HG02885 (cell line): Measurements from ENCODE around the gene RSPH6A.

Experiments used
- ATAC-seq: cut with Tn5 transposase; IDR thresholded peaks from one replicate; pipeline ENCODE4 v1.9.1; 2021; ENCODE audit warnings: mild to moderate bottlenecking; ENCODE audit not compliant: unreplicated experiment, poor library complexity

The RSPH6A gene

GRCh38 chr19:45825917-45826893, 11.1 kb upstream of the RSPH6A start:
- ATAC-seq, result no peak

- ATAC-seq, result no peak
Observed at GRCh38 chr19:45825263-45825605, 10.1 kb upstream of the RSPH6A start.

DNA sequence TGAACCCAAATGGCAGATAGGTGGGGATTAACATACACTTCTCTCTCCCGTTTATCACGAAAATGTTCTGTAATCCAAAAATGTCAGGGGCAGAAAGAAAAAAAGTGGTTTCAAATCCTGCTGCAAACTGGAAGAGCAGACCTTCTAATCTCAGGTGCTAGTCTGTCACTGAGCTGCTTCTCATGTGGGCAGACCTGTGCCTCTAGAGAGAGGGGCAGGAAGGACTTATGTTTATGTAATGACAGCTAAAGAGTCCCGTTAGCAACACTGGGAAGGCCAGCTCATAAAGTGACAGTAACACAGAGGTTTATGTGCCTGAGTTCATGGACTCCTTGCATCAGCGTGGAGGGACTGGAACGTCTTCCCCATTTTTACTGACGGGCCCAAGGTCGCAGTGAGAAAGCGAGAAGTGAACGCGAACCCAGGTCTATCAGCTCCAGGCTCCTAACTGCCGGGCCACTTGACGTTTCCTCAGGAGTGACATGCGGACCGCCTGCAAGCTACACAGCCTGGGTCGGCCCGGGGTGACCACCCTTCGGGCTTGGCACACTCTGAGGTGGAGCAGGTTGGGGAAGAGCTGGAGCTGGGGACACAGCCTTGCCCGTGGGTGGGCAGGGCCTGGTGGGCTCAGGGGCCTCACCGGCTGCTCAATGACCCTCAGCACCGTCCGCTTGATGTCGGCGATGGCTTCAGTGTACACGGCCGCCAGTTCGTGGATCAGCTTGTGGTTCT, 9.6 kb upstream of the RSPH6A start:
- ATAC-seq, result no peak

DNA sequence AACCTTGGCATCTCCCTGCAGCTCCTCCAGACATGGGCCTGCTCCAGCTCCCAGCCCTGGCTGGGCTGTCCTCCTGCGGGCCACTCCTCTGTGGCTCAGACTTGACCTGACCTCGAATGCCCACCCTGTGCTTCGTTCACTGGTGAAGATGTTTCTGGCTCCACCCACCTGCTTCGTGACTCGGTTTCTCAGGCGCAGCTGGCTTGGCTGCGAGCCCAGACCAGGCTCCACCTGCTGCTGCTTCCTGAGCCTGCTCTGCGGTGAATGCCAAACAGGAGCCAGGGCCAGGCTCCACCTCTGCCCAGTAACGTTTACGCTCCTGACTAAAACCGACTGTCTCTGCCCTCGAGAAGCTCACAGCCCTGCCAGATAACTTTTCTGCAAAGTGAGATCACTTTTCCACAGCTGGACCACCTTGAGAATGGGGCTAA, 8.9 kb upstream of the RSPH6A start:
- ATAC-seq, result no peak

- ATAC-seq, result no peak
Observed at GRCh38 chr19:45823182-45823581, 8.1 kb upstream of the RSPH6A start.

DNA sequence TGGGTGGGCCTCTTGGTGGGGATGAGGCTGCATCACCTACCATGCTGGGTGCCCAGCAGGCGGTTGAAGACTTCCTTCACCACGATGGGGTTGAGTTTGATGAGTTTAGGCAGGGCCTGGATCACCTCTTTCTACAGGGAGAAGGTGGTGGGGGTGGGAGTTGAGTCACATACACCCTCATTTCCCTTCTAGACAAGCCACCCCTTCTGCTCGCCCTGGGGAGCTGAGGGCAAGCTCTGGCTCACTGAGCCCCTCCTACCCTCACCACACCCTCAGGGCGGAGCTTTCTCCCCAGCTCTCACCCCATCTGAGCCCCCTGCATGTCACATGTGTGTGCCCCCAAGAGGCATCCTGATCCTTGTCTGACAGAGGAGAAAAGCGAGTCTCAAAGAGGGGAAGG, 7.6 kb upstream of the RSPH6A start:
- no peak for ATAC-seq

- no peak for ATAC-seq
Observed at GRCh38 chr19:45821570-45821969, 6.5 kb upstream of the RSPH6A start.

GRCh38 chr19:45821103-45821521, 6.0 kb upstream of the RSPH6A start:
- ATAC-seq, result no peak

DNA sequence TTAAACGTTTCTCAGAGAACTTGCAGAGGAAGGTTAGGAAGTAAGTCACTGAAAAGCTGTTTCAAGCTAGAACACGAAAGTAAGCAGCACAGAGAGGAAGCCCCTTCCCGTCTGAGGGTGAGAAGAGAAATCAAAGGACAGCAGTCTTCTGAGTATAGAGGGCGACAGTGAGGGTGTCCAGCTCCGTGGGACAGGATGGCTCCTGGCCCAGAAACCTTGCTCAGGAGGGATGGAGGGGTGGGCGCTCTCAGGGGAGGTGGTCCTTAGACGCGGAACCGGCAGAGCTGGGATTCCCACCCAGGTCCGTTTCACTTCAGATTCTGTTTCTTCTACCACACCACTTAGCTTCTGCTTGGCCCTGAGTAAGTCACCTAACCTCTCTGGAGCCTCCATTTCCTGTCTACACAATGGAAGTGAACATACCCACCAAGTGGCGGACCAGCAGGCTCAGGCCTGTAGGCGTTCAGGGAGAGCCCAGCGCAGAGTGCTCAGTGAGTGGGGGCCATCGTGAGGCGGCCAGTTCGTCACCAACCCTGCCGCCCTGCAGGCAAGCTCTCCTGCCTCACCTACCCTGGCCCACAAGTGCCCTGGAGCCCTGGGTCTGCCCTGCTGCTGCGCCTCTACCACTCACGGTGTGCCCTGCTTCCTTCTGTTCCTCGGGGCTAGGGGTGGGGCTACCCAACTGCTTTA, 5.5 kb upstream of the RSPH6A start:
- ATAC-seq, result no peak

- ATAC-seq, result no peak
Observed at GRCh38 chr19:45819769-45820168, 4.7 kb upstream of the RSPH6A start.

- no peak for ATAC-seq
Observed at GRCh38 chr19:45817725-45818301, 2.7 kb upstream of the RSPH6A start.

- ATAC-seq, result peak; percentile 88
Observed at GRCh38 chr19:45817010-45817724, 2.1 kb upstream of the RSPH6A start.

DNA sequence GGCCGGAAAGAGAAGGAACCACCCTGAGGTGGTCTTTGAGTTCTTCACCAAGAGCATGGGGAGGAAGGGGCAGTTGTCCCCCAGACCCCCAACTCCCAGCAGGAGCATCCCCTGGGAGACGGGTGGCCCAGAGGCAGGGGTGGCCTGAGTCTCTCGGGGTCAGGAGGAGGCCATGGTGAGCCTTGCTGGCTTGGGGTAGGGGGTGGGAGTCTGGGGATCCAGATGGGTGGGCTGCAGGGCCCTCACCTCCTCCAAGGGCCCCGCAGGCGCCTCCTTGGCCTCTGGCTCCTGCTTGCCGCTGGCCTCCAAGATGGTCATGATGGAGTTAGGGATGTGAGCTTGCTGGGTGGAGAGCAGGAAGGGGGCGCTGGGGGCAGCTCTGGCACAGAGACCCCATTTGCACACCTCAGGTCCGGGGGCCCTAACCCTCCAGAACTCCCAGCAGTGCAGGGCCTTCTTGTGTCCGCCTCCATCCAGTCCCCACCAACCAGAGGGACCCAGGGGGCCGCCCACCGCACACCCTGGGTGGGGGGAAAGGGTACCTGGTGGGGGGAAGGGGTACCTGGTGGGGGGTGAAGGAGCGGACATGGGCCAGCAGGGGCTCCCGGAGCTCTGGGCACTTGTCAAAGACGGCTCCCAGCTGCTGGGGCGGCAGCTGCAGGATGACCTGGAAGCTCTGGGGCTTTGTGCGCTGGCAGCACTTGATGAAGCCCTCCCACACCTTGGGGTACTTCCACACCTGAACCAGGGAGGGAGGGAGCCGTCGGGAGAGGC, 1.3 kb upstream of the RSPH6A start:
- ATAC-seq, result no peak

DNA sequence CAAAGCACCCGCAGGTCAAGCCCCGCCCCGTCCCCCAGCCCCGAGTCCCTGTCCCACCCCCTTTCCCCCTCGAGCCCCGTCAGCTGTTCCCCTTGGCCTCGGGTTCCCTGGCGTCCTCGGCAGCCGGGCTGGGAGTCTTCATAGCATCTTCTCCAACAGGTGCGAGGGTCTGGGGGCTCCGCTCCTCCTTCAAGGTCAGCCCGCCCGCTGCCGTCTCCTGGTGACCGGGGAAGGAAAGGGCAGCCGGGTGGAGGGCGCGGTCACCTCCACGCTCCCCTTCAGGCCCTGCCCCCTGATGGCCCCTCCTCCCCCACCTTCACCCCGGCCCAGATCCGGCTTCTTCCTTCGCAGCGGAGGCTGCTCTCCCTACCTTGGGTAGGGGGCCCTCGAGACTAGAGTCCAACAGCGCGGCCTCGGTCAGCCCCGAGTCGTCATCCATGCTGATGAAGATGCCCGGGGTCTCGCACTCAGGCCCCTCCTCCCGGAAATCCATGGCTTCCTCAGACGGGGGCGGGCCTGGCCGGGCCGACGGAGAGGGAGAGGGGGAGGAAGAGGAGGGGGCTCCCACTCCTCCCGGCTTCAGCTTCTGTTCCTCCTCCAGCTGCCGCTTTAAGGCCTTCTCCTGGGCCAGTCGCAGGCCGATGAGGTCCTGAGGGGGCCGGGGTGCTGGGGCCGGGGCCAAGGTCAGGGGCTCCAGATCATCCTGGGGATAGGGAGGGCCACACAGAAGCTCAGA, 541 bp upstream of the RSPH6A start:
- ATAC-seq, result no peak

- no peak for ATAC-seq
Observed at GRCh38 chr19:45814166-45814780, 835 bp downstream of the RSPH6A start.

DNA sequence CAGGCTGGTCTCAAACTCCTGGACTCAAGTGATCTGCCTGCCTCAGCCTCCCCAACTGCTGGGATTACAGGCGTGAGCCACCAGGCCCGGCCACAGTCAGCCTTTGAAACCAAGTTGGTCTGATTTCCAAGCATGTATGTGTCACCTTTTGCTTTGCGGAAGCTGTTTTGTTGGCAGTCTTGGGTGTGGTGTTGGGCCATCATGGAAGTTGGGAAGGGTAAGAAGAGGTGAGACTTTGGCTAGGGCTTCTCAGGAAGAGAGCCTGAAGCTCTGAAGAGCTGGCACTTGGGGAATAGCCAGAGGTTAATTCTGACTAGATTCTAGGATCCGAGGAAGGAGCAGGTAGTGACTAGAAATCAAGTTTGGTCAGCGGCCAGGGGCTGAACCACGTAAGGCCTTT, 2.8 kb downstream of the RSPH6A start:
- ATAC-seq, result no peak

DNA sequence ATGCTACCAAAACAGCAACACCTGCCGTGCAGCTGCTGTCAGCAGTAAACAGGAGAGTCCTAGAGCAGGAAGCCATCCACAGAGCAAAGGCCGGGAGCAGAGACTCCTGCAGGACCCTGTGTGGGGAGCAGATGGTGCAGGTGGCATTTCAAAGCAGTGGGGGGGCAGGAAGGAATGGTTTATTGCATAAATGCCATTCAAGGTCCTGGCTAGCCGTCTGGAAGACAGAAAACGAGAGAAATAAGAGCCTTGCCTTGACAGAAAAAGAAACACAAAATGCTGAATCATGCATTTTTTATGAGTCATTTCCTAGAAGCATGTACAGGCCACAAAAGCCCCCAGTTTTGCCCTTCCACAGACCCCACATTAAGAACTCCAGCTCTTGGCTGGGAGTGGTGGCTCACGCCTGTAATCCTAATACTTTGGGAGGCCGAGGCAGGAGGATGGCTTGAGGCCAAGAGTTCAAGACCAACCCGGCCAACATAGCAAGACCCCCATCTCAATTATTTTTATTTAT, 5.4 kb downstream of the RSPH6A start:
- ATAC-seq, result no peak

- ATAC-seq, result no peak
Observed at GRCh38 chr19:45805719-45806118, 9.4 kb downstream of the RSPH6A start.
